Epithelial cell of esophagus (primary cell): ENCODE data around the gene DBN1.

Source experiments
- DNase-seq: peaks from one replicate; pipeline ENCODE4 v3.0.0; 2010; ENCODE audit warnings: low read depth
- H3K4me3 ChIP-seq: 2 replicates; pipeline ENCODE4 v1.5.1; 2011; ENCODE audit warnings: mild to moderate bottlenecking, low read length, control low read depth
- CTCF ChIP-seq: IDR thresholded peaks from 2 replicates; pipeline ENCODE4 v1.5.1; 2011; ENCODE audit warnings: low read depth, mild to moderate bottlenecking, low read length, control low read depth, inconsistent platforms; ENCODE audit not compliant: insufficient read depth; ENCODE audit errors: missing control alignments

The DBN1 gene

GRCh38 chr5:177498013-177498787 lies 24.8 kb upstream of the DBN1 start:
- peak; percentile 29 for DNase-seq

GRCh38 chr5:177497292-177498012 lies 24.0 kb upstream of the DBN1 start, which contains the start of gene PDLIM7:
PDLIM7 (minus strand) TSS chr5:177497604; CDS start chr5:177496512, 1,092 bp downstream.
- DNase-seq = peak; percentile 97
- TF ChIP-seq CTCF = no peak
- peak within 1 kb of the TSS; percentile 75 for H3K4me3 ChIP-seq

More at GRCh38 chr5:177498013-177498787, 24.8 kb upstream of the DBN1 start:
- TF ChIP-seq CTCF = no peak
- H3K4me3 ChIP-seq = peak overlapping the region; percentile 75

GRCh38 chr5:177496727-177497291 lies 23.4 kb upstream of the DBN1 start:
- peak; percentile 86 for DNase-seq
- TF ChIP-seq CTCF = no peak
- peak overlapping the region; percentile 75 for H3K4me3 ChIP-seq

- TF ChIP-seq CTCF = peak; percentile 58
- DNase-seq = peak; percentile 64
- peak overlapping the region; percentile 75 for H3K4me3 ChIP-seq
Observed at GRCh38 chr5:177496070-177496726, 22.8 kb upstream of the DBN1 start.

- peak; percentile 68 for DNase-seq
- TF ChIP-seq CTCF = no peak
- no peak overlapping the region for H3K4me3 ChIP-seq
Observed at GRCh38 chr5:177495243-177496060, 22.0 kb upstream of the DBN1 start.
